Measurements from ENCODE around the gene DBH. TPM values are rescaled to one million over a fixed set of nuclear protein-coding genes. Genes with fewer than 3 reads are reported as not detected.

The DBH gene
- total RNA-seq, 1 experiment from 2014 or later: not detected

DNA sequence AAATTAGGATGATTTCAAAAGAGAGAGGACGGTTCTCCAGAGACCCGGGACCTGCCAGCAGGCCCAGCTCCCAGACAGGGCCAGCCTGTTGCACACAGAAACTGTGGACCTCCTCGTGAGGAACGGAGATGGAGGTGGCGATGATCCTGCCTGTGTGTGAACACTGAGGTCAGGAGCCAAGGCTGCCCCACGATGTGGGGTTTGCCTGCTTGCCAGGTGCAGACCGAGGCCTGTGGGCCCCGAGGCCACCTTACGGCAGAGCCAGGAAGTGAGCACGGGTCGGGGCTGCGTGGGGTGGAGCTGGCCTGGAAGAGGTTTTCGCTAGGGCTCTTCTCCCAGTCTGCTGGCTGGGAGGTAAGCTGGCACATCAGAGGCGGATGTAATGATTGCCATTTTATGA is 31.3 kb upstream of the DBH start:
- H3K9me3 Mint-ChIP-seq (ENCODE audit: unreplicated experiment): no peaks in the 10 kb centered on the region
- no peaks in the 10 kb centered on the region for H3K36me3 Mint-ChIP-seq (ENCODE audit: insufficient read depth, unreplicated experiment)
- intact Hi-C loops (cut with micrococcal nuclease): no loop called here
- no peak overlapping the region for H3K27ac Mint-ChIP-seq (ENCODE audit: low read depth, unreplicated experiment)
- no peak overlapping the region for H3K4me3 Mint-ChIP-seq (ENCODE audit: unreplicated experiment)
- DNase-seq (ENCODE audit: unreplicated experiment): no peak
- POLR2A ChIA-PET: no interaction called here
- no TSS peak for BruUV-seq (replicated peaks)
- H3K27me3 Mint-ChIP-seq (ENCODE audit: insufficient read depth, unreplicated experiment): peaks cover 58% of the 10 kb centered on the region
- H3K4me1 Mint-ChIP-seq (ENCODE audit: insufficient read depth, unreplicated experiment): no peaks in the 10 kb centered on the region
- no peak for TF ChIP-seq CTCF (IDR thresholded peaks at IDR 0.05; ENCODE audit: unreplicated experiment)
- CTCF ChIA-PET: no interaction called here

GRCh38 chr9:133605446-133605845 is 30.7 kb upstream of the DBH start:
- DNase-seq (ENCODE audit: unreplicated experiment): no peak
- no peaks in the 10 kb centered on the region for H3K4me1 Mint-ChIP-seq (ENCODE audit: insufficient read depth, unreplicated experiment)
- no TSS peak for BruUV-seq (replicated peaks)
- intact Hi-C loops (cut with micrococcal nuclease): no loop called here
- H3K9me3 Mint-ChIP-seq (ENCODE audit: unreplicated experiment): no peaks in the 10 kb centered on the region
- ChIA-PET CTCF (no interaction called here), POLR2A (no interaction called here)
- H3K4me3 Mint-ChIP-seq (ENCODE audit: unreplicated experiment): no peak overlapping the region
- no peak overlapping the region for H3K27ac Mint-ChIP-seq (ENCODE audit: low read depth, unreplicated experiment)
- H3K27me3 Mint-ChIP-seq (ENCODE audit: insufficient read depth, unreplicated experiment): peaks cover 63% of the 10 kb centered on the region
- no peaks in the 10 kb centered on the region for H3K36me3 Mint-ChIP-seq (ENCODE audit: insufficient read depth, unreplicated experiment)
- no peak for TF ChIP-seq CTCF (IDR thresholded peaks at IDR 0.05; ENCODE audit: unreplicated experiment)

GRCh38 chr9:133605856-133606707 is 30.1 kb upstream of the DBH start:
- no peaks in the 10 kb centered on the region for H3K4me1 Mint-ChIP-seq (ENCODE audit: insufficient read depth, unreplicated experiment)
- no TSS peak for BruUV-seq (replicated peaks)
- CTCF ChIA-PET: no interaction called here
- intact Hi-C loops (cut with micrococcal nuclease): no loop called here
- H3K36me3 Mint-ChIP-seq (ENCODE audit: insufficient read depth, unreplicated experiment): no peaks in the 10 kb centered on the region
- no peak for DNase-seq (ENCODE audit: unreplicated experiment)
- H3K27ac Mint-ChIP-seq (ENCODE audit: low read depth, unreplicated experiment): no peak overlapping the region
- no peaks in the 10 kb centered on the region for H3K9me3 Mint-ChIP-seq (ENCODE audit: unreplicated experiment)
- TF ChIP-seq CTCF (IDR thresholded peaks at IDR 0.05; ENCODE audit: unreplicated experiment): no peak
- POLR2A ChIA-PET: no interaction called here
- no peak overlapping the region for H3K4me3 Mint-ChIP-seq (ENCODE audit: unreplicated experiment)
- H3K27me3 Mint-ChIP-seq (ENCODE audit: insufficient read depth, unreplicated experiment): peaks cover 70% of the 10 kb centered on the region

DNA sequence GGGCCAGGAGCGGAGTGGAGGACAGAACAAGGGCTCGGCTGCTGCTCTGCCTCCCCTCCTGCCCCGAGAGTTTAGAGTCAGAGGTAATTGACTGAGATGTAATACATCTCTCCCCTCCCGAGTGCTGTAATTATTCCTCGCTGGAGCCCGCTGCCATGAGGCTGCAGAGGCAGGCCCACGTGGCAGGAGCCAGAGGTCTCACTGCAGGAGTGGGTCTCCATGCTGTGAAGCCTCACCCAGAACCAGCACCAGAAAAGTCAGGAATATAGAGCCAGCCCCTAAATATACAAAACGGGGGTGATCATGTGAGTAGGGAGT is 29.5 kb upstream of the DBH start:
- POLR2A ChIA-PET: no interaction called here
- Mint-ChIP-seq H3K4me3 (ENCODE audit: unreplicated experiment) (no peak overlapping the region), H3K36me3 (ENCODE audit: insufficient read depth, unreplicated experiment) (no peaks in the 10 kb centered on the region), H3K4me1 (ENCODE audit: insufficient read depth, unreplicated experiment) (no peaks in the 10 kb centered on the region), H3K27ac (ENCODE audit: low read depth, unreplicated experiment) (no peak overlapping the region), H3K9me3 (ENCODE audit: unreplicated experiment) (no peaks in the 10 kb centered on the region), H3K27me3 (ENCODE audit: insufficient read depth, unreplicated experiment) (peaks cover 76% of the 10 kb centered on the region)
- intact Hi-C loops (cut with micrococcal nuclease): no loop called here
- no TSS peak for BruUV-seq (replicated peaks)
- TF ChIP-seq CTCF (IDR thresholded peaks at IDR 0.05; ENCODE audit: unreplicated experiment): no peak
- DNase-seq (ENCODE audit: unreplicated experiment): no peak
- CTCF ChIA-PET: no interaction called here

Data from MCF 10A (cell line).